K562 (cell line): ENCODE measurements around the gene RRBP1. TPM values are rescaled to one million over a fixed set of nuclear protein-coding genes. Genes with fewer than 3 reads are reported as not detected.

Experiments used
- ATAC-seq: fragments of 200-7000 bp; cut with Tn5 transposase; 3 replicates; pipeline ENCODE4 v1.9.1; 2020; ENCODE audit warnings: moderate library complexity
- BruUV-seq: library from RNA; stranded (reverse); fragments of 400-500 nt; replicated peaks from 2 replicates; lab custom pipeline; 2021; lab: Mats Ljungman, UMichigan
- CTCF ChIA-PET: fragments of 300-600 bp; formaldehyde crosslinking; extraction: SDS; loops from one replicate; lab custom pipeline; 2021; ENCODE audit warnings: low intra/inter-chr PET ratio; lab: Yijun Ruan, JAX
- POLR2A ChIA-PET: fragments of 300-600, 350-650 bp; sonication (Branson Sonifier 250); formaldehyde crosslinking; extraction: SDS; loops from one replicate; lab custom pipeline; 2021; ENCODE audit warnings: antibody characterized with exemption, inconsistent platforms; lab: Yijun Ruan, JAX
- DNase-seq, 4 experiments: peaks; one replicate each; pipeline versions ENCODE4 v3.0.0 to v3.0.0-alpha.2; 2011 to 2018; ENCODE audit warnings: low spot score in 3 of 4, mixed read lengths in 3 of 4; ENCODE audit errors: extremely low read depth in 1 of 4
- FAIRE-seq: peaks from 2 replicates; lab custom pipeline; 2011; peaks lifted over from hg19 to GRCh38; lab: Jason Lieb, UNC
- H2AFZ ChIP-seq: 2 replicates; pipeline ENCODE4 v1.6.0; 2011; ENCODE audit warnings: low read depth, low read length, control low read depth, inconsistent platforms
- H3K27ac ChIP-seq: fragments of 200-600 bp; 3 replicates; pipeline ENCODE4 v1.8.0; 2011; ENCODE audit warnings: low read depth, mild to moderate bottlenecking, control low read depth, inconsistent platforms, low read length, moderate library complexity, mixed read lengths; ENCODE audit errors: extremely low read depth
- H3K27me3 ChIP-seq, 2 experiments: fragments of 300-600 bp in 1 of 2; 2 replicates in 1 of 2; 3 replicates in 1 of 2; pipeline versions ENCODE4 v1.6.0 to v1.8.0; 2011; ENCODE audit warnings: inconsistent platforms in 2 of 2, low read length in 2 of 2, mild to moderate bottlenecking in 1 of 2, mixed read lengths in 1 of 2, moderate library complexity in 1 of 2; ENCODE audit not compliant: control insufficient read depth in 2 of 2, insufficient read depth in 2 of 2
- H3K36me3 ChIP-seq: fragments of 300-600 bp; 3 replicates; pipeline ENCODE4 v1.8.0; 2011; ENCODE audit warnings: mild to moderate bottlenecking, low read length, inconsistent platforms; ENCODE audit not compliant: control insufficient read depth, insufficient read depth
- H3K4me1 ChIP-seq, 2 experiments: fragments of 200-600 bp in 1 of 2; replicated peaks in 1 of 2; 2 replicates in 1 of 2; 3 replicates in 1 of 2; pipeline versions ENCODE4 v1.5.1 to v1.8.0; 2011; ENCODE audit warnings: inconsistent platforms in 2 of 2, low read length in 2 of 2, mild to moderate bottlenecking in 1 of 2, mixed read lengths in 1 of 2, moderate library complexity in 1 of 2; ENCODE audit not compliant: control insufficient read depth in 2 of 2, insufficient read depth in 2 of 2
- H3K4me2 ChIP-seq: 2 replicates; pipeline ENCODE4 v1.6.1; 2011; ENCODE audit warnings: low read length, control low read depth, inconsistent platforms, mixed read lengths; ENCODE audit not compliant: insufficient read depth
- H3K4me3 ChIP-seq: fragments of 200-600 bp; sonication (generic), shearing (Covaris generic); 2 replicates; pipeline ENCODE4 v1.5.1; 2016; ENCODE audit warnings: control low read depth, inconsistent platforms
- H3K79me2 ChIP-seq: fragments of 200-600 bp; 3 replicates; pipeline ENCODE4 v1.8.0; 2011; ENCODE audit warnings: low read length, inconsistent platforms; ENCODE audit not compliant: control insufficient read depth, insufficient read depth
- H3K9ac ChIP-seq, 2 experiments: 2 replicates each; pipeline versions ENCODE4 v1.6.0 to v1.6.1; 2011; ENCODE audit warnings: low read depth in 2 of 2, low read length in 2 of 2, control low read depth in 1 of 2, inconsistent platforms in 1 of 2, mild to moderate bottlenecking in 1 of 2, mixed read lengths in 1 of 2; ENCODE audit not compliant: insufficient read depth in 1 of 2
- H3K9me1 ChIP-seq: one replicate; pipeline ENCODE4 v1.6.0; 2011; ENCODE audit warnings: inconsistent platforms, mild to moderate bottlenecking, low read length, moderate library complexity; ENCODE audit not compliant: control insufficient read depth, insufficient read depth
- H3K9me3 ChIP-seq: replicated peaks from 2 replicates; pipeline ENCODE4 v1.5.1; 2011; ENCODE audit warnings: low read depth, low read length, inconsistent platforms; ENCODE audit not compliant: control insufficient read depth, insufficient read depth
- H4K20me1 ChIP-seq: replicated peaks from 2 replicates; pipeline ENCODE4 v1.6.1; 2011; ENCODE audit warnings: low read length, inconsistent platforms, mixed read lengths; ENCODE audit not compliant: control insufficient read depth, insufficient read depth
- ARHGAP35 ChIP-seq: fragments of 450-650 bp; IDR thresholded peaks from 2 replicates; pipeline ENCODE4 v1.6.1; 2018; ENCODE audit not compliant: partially characterized antibody
- BHLHE40 ChIP-seq: IDR thresholded peaks from 2 replicates; pipeline ENCODE4 v1.6.1; 2011; ENCODE audit warnings: low read length, improper control_type of control experiment
- HDAC1 ChIP-seq, 2 experiments: fragments of 450-650 bp; IDR thresholded peaks; 2 replicates each; pipeline ENCODE4 v1.6.1; 2016 to 2017; ENCODE audit warnings: inconsistent platforms in 1 of 2, mild to moderate bottlenecking in 1 of 2, moderate library complexity in 1 of 2
- HNRNPH1 ChIP-seq: fragments of 200-400 bp; formaldehyde crosslinking; optimal IDR thresholded peaks from 2 replicates; pipeline ENCODE3; 2017; ENCODE audit warnings: low read depth, mild to moderate bottlenecking, low read length, moderate library complexity
- LARP7 ChIP-seq: fragments of 450-650 bp; IDR thresholded peaks from 2 replicates; pipeline ENCODE4 v1.6.1; 2016
- MBD2 ChIP-seq: sonication (generic); IDR thresholded peaks from 2 replicates; pipeline ENCODE4 v1.6.1; 2016; ENCODE audit warnings: low read depth, borderline replicate concordance
- NCOA1 ChIP-seq: fragments of 450-650 bp; IDR thresholded peaks from 2 replicates; pipeline ENCODE4 v1.6.1; 2016; ENCODE audit warnings: low read depth
- NCOA4 ChIP-seq: fragments of 450-650 bp; IDR thresholded peaks from 2 replicates; pipeline ENCODE4 v1.6.1; 2018; ENCODE audit warnings: mild to moderate bottlenecking; ENCODE audit not compliant: partially characterized antibody
- NFATC3 ChIP-seq: fragments of 450-650 bp; IDR thresholded peaks from 2 replicates; pipeline ENCODE4 v1.6.1; 2017; ENCODE audit warnings: mild to moderate bottlenecking
- STAT5A ChIP-seq: IDR thresholded peaks from 2 replicates; pipeline ENCODE4 v1.6.1; 2012; ENCODE audit warnings: low read length, inconsistent platforms, borderline replicate concordance
- TEAD4 ChIP-seq, 2 experiments: sonication (generic) in 1 of 2; formaldehyde crosslinking in 1 of 2; IDR thresholded peaks; 2 replicates each; pipeline versions ENCODE4 v1.6.1 to v1.8.0; 2012 to 2022; ENCODE audit warnings: borderline replicate concordance in 1 of 2, inconsistent platforms in 1 of 2, low read length in 1 of 2, mild to moderate bottlenecking in 1 of 2, missing genetic modification reagents in 1 of 2
- ZBTB8A ChIP-seq: fragments of 450-650 bp; IDR thresholded peaks from 2 replicates; pipeline ENCODE4 v1.6.1; 2018; ENCODE audit warnings: mild to moderate bottlenecking, moderate library complexity; ENCODE audit not compliant: partially characterized antibody
- ZFX ChIP-seq: sonication (generic); formaldehyde crosslinking; IDR thresholded peaks from 2 replicates; pipeline ENCODE4 v1.8.0; 2022; ENCODE audit warnings: mild to moderate bottlenecking, missing genetic modification reagents, moderate library complexity
- ZNF175 ChIP-seq: fragments of 200-800 bp; sonication (Bioruptor generic); IDR thresholded peaks from 2 replicates; pipeline ENCODE4 v1.6.1; 2016; ENCODE audit warnings: low read depth, mild to moderate bottlenecking, missing genetic modification characterization, missing compliant biosample characterization
- ZNF354B ChIP-seq: fragments of 250-450 bp; sonication (Bioruptor Pico); IDR thresholded peaks from 2 replicates; pipeline ENCODE4 v1.4.0; 2020
- ZNF395 ChIP-seq: fragments of 200-800 bp; sonication (Bioruptor generic); IDR thresholded peaks from 2 replicates; pipeline ENCODE4 v1.6.1; 2017; ENCODE audit warnings: missing genetic modification characterization, missing compliant biosample characterization
- ZNF583 ChIP-seq: fragments of 250-450 bp; sonication (Bioruptor Pico); IDR thresholded peaks from 2 replicates; pipeline ENCODE4 v1.4.0; 2020
- ZNF76 ChIP-seq: fragments of 250-450 bp; sonication (Bioruptor Pico); IDR thresholded peaks from 2 replicates; pipeline ENCODE4 v1.4.0; 2020; ENCODE audit warnings: mild to moderate bottlenecking, moderate library complexity, borderline replicate concordance
- ZNF79 ChIP-seq: fragments of 250-450 bp; sonication (Bioruptor Pico); IDR thresholded peaks from 2 replicates; pipeline ENCODE4 v1.4.0; 2020; ENCODE audit warnings: low read depth, mild to moderate bottlenecking, moderate library complexity
- WGBS: fragments of 100-300 bp; shearing (Covaris generic); methylation state at CpG from one replicate; pipeline ENCODE4 v1.1.6; 2016; ENCODE audit warnings: low coverage, mixed read lengths; ENCODE audit not compliant: insufficient coverage; ENCODE audit errors: missing lambda C conversion rate; 5-methylcytosine and 5-hydroxymethylcytosine counted together
- in situ Hi-C: fragments of 300-500 bp; cut with MboI; formaldehyde crosslinking; loops from 4 replicates; pipeline ENCODE4 v1.15.0; 2018; ENCODE audit warnings: inconsistent platforms, mixed read lengths
- intact Hi-C: fragments of 100-400 bp; cut with micrococcal nuclease; formaldehyde crosslinking; loops from 2 replicates; pipeline ENCODE4 v1.14.2; 2022
- polyA plus RNA-seq, 8 experiments: library from polyadenylated mRNA; depleted of rRNA in 4 of 8; stranded (reverse) in 5 of 8; unstranded in 3 of 8; fragments of >200 nt; fragmentation: Nextera tagmentation in 2 of 8; fragmentation: Illumina TruSeq in 1 of 8; extraction: Ambion mirVana in 2 of 8; extraction: Trizol in 1 of 8; gene quantifications; 2 replicates each; pipeline versions ENCODE4 v1.2.1 to v1.2.3, GENCODE V29; 2011 to 2014; ENCODE audit warnings: inconsistent platforms in 1 of 8, missing spikeins in 1 of 8
- total RNA-seq, 7 experiments: library from RNA; depleted of rRNA in 6 of 7; stranded (reverse); fragments of >200 nt in 6 of 7; fragmentation: Illumina TruSeq in 2 of 7; extraction: Trizol in 2 of 7; gene quantifications; 2 replicates each; pipeline versions ENCODE4 v1.2.1 to v1.2.3, GENCODE V29; 2011 to 2021; ENCODE audit warnings: low replicate concordance in 1 of 7
- TF ChIP-seq, protein P1 (sequence below): sonication (generic); formaldehyde crosslinking; IDR thresholded peaks from 2 replicates; pipeline ENCODE4 v1.8.1; 2022; ENCODE audit warnings: missing genetic modification reagents

Gene RRBP1
- total and polyA plus RNA-seq, 9 of the 15 experiments (the other 6 are each of a cell fraction or from before 2014, with no cell fraction given), result 0.84 to 32.0 (median 17.6) TPM

DNA sequence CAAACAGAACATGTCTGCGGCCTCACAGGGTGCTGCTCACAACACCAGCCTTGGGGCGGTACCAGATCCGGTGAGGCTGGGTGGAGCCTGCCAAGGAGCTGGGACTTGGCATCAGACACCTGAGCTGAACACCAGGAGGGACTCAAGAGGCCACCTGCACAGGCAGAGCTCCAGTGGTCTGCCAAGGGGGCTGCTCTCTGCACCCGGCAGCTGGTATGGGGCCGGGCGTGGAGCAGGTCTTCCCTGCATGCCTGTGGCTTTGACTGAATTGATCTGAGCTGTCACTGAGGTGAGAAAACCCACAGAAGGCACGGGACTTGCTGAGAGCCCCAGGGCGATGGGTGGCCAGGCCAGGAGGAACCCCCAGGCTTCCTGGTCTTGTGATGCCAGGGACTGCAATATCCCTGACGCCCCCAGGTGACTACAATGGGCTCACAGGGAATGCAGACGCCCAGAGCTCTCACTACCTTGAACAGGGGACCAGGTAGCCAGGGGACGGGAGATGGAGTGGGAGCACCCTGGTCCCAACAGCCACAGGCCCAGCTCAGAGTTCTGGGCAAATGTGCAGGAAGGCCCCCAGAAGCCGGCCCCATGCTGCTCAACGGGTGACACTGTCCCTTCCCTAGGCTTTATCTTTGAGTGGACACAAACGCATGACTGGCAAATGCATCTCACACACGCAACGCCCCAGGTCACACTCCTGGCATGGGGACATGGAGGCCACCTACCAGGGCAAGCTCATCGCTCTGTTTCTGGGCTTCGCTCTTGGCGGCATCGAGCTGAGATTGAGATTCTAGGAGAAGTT, 64.0 kb downstream of the RRBP1 start:
- no peaks in the 10 kb centered on the region for H4K20me1 ChIP-seq
- H3K9ac ChIP-seq, result no peak overlapping the region
- ChIA-PET POLR2A (interaction anchor here (0.5 to 1.3 kb wide), 3 partner anchors 12 to 135 kb away, joined by 3 read pairs; no protein-coding TSS in a partner anchor), CTCF (interaction anchor here (0.8 to 2.1 kb wide), 3 partner anchors 81 to 129 kb away, joined by 3 to 23 read pairs (median 3); no protein-coding TSS in a partner anchor)
- no peaks in the 10 kb centered on the region for H3K9me1 ChIP-seq
- peaks cover 0 to 19% of the 10 kb centered on the region in 2 experiments; a peak in 2 of 5 replicates for H3K4me1 ChIP-seq
- peaks cover 40% of the 10 kb centered on the region; the same call in 1 of the 3 replicates for H3K36me3 ChIP-seq
- in situ Hi-C loops, result no loop called here
- TF ChIP-seq ZNF79 (CRISPR knock-in tag), result no peak
- TF ChIP-seq ZFX (CRISPR knock-in tag), result no peak
- TF ChIP-seq NCOA1, result no peak
- TF ChIP-seq ZNF354B (CRISPR knock-in tag), result no peak
- TF ChIP-seq HNRNPH1, result no peak
- no peak for TF ChIP-seq ZNF175 (CRISPR knock-in tag)
- TF ChIP-seq ZNF583 (CRISPR knock-in tag), result no peak
- no peak for TF ChIP-seq STAT5A
- TF ChIP-seq ZNF76 (CRISPR knock-in tag), result no peak
- TF ChIP-seq, protein P1, sequence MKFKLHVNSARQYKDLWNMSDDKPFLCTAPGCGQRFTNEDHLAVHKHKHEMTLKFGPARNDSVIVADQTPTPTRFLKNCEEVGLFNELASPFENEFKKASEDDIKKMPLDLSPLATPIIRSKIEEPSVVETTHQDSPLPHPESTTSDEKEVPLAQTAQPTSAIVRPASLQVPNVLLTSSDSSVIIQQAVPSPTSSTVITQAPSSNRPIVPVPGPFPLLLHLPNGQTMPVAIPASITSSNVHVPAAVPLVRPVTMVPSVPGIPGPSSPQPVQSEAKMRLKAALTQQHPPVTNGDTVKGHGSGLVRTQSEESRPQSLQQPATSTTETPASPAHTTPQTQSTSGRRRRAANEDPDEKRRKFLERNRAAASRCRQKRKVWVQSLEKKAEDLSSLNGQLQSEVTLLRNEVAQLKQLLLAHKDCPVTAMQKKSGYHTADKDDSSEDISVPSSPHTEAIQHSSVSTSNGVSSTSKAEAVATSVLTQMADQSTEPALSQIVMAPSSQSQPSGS (CRISPR knock-in tag), result no peak
- no peak for TF ChIP-seq ZNF395 (CRISPR knock-in tag)
- TF ChIP-seq NFATC3, result no peak
- TF ChIP-seq HDAC1 (IDR thresholded peaks at IDR 0.05), result no peak
- no peak for TF ChIP-seq ZBTB8A
- TF ChIP-seq TEAD4 (IDR thresholded peaks at IDR 0.05; ENCODE audit: low read length), result no peak
- no peak for TF ChIP-seq TEAD4 (CRISPR knock-in tag; IDR thresholded peaks at IDR 0.05; ENCODE audit: borderline replicate concordance)
- no peak for TF ChIP-seq ARHGAP35
- TF ChIP-seq BHLHE40, result no peak
- TF ChIP-seq MBD2, result no peak
- no peak for TF ChIP-seq LARP7
- no peak for TF ChIP-seq NCOA4
- H3K27me3 ChIP-seq, result no peaks in the 10 kb centered on the region
- FAIRE-seq (no peak), DNase-seq (no peak), ATAC-seq (no peak)
- no peak overlapping the region for H3K4me2 ChIP-seq
- H3K79me2 ChIP-seq, result no peaks in the 10 kb centered on the region
- H3K9me3 ChIP-seq, result no peaks in the 10 kb centered on the region
- intact Hi-C loops, result loop anchor here (1.0 kb wide), 2 partner anchors 81 to 114 kb away; no protein-coding TSS in a partner anchor
- BruUV-seq, result no TSS peak
- no peak overlapping the region for H3K4me3 ChIP-seq
- no peak overlapping the region for H3K27ac ChIP-seq
- H2AFZ ChIP-seq, result no peak overlapping the region
- 86% methylated on average over 9 of the region's 20 CpGs for WGBS
